Neural progenitor cell (in vitro differentiated cells): ENCODE measurements around the gene PPP4C. TPM values are rescaled to one million over a fixed set of nuclear protein-coding genes. Genes with fewer than 3 reads are reported as not detected.
A peak's percentile ranks its signal among the peaks of the same experiment; 100 is the strongest.

Experiments used
- DNase-seq: peaks from one replicate; pipeline ENCODE4 v3.0.0-alpha.2; 2016; ENCODE audit warnings: low spot score
- H2AFZ ChIP-seq: fragments of 200-600 bp; sonication (generic); replicated peaks from 2 replicates; pipeline ENCODE4 v1.6.1; 2016; ENCODE audit warnings: antibody characterized with exemption
- H3F3A ChIP-seq: fragments of 200-600 bp; sonication (generic); 2 replicates; pipeline ENCODE4 v1.6.1; 2016; ENCODE audit warnings: antibody characterized with exemption, low read depth
- H3K27ac ChIP-seq: fragments of 200-600 bp; sonication (generic); 2 replicates; pipeline ENCODE4 v1.5.1; 2016; ENCODE audit warnings: mild to moderate bottlenecking
- H3K27me3 ChIP-seq: fragments of 200-600 bp; sonication (generic); 2 replicates; pipeline ENCODE4 v1.6.1; 2016; ENCODE audit warnings: mild to moderate bottlenecking, moderate library complexity
- H3K36me3 ChIP-seq: fragments of 200-600 bp; sonication (generic); 2 replicates; pipeline ENCODE4 v1.5.1; 2016
- H3K4me1 ChIP-seq: fragments of 200-600 bp; sonication (generic); 2 replicates; pipeline ENCODE4 v1.6.1; 2016; ENCODE audit warnings: mixed run types
- H3K4me2 ChIP-seq: fragments of 200-600 bp; sonication (generic); 2 replicates; pipeline ENCODE4 v1.6.1; 2016
- H3K4me3 ChIP-seq: fragments of 200-600 bp; sonication (generic); 2 replicates; pipeline ENCODE4 v1.5.1; 2016
- H3K79me2 ChIP-seq: fragments of 200-600 bp; sonication (generic); 2 replicates; pipeline ENCODE4 v1.6.1; 2016; ENCODE audit warnings: low read depth
- H3K9ac ChIP-seq: fragments of 200-600 bp; sonication (generic); 2 replicates; pipeline ENCODE4 v1.6.1; 2016
- H3K9me3 ChIP-seq: fragments of 200-600 bp; sonication (generic); 2 replicates; pipeline ENCODE4 v1.5.1; 2016; ENCODE audit warnings: low read depth
- H4K20me1 ChIP-seq: fragments of 200-600 bp; sonication (generic); 2 replicates; pipeline ENCODE4 v1.6.1; 2016; ENCODE audit warnings: low read depth
- H3K27ac Mint-ChIP-seq: 3 replicates; pipeline ENCODE4 v1.8.0; 2021; ENCODE audit warnings: mixed read lengths
- H3K27me3 Mint-ChIP-seq: 2 replicates; pipeline ENCODE4 v1.8.0; 2022; ENCODE audit warnings: low read depth, mild to moderate bottlenecking, inconsistent platforms, moderate library complexity, mixed read lengths; ENCODE audit not compliant: insufficient read depth
- H3K36me3 Mint-ChIP-seq: 3 replicates; pipeline ENCODE4 v1.8.0; 2021; ENCODE audit warnings: mixed read lengths
- H3K4me1 Mint-ChIP-seq: 3 replicates; pipeline ENCODE4 v1.8.0; 2021; ENCODE audit warnings: mixed read lengths
- H3K4me3 Mint-ChIP-seq: 3 replicates; pipeline ENCODE4 v1.8.0; 2021; ENCODE audit warnings: mild to moderate bottlenecking, moderate library complexity, mixed read lengths
- H3K9me3 Mint-ChIP-seq: 3 replicates; pipeline ENCODE4 v1.8.0; 2020; ENCODE audit warnings: mixed read lengths
- CTCF ChIP-seq: fragments of 200-600 bp; sonication (generic); IDR thresholded peaks from 2 replicates; pipeline ENCODE4 v1.5.1; 2017; ENCODE audit warnings: antibody characterized with exemption, mild to moderate bottlenecking
- EZH2 ChIP-seq: fragments of 200-600 bp; sonication (generic); IDR thresholded peaks from 2 replicates; pipeline ENCODE4 v1.6.1; 2017; ENCODE audit warnings: antibody characterized with exemption, mild to moderate bottlenecking, moderate library complexity
- EZH2phosphoT487 ChIP-seq: fragments of 200-600 bp; sonication (generic); IDR thresholded peaks from 2 replicates; pipeline ENCODE4 v1.6.1; 2017; ENCODE audit warnings: antibody characterized with exemption
- total RNA-seq: library from RNA; depleted of rRNA; stranded (reverse); fragments of >200 nt; gene quantifications from 2 replicates; pipeline ENCODE4 v1.2.3, GENCODE V29; 2015; ENCODE audit warnings: low replicate concordance

PPP4C gene
- total RNA-seq, 1 donor from 2014 or later, result 93.3 TPM

GRCh38 chr16:30065102-30065942, 10.5 kb upstream of the PPP4C start, which contains the start of gene ALDOA:
Gene ALDOA, plus strand, starts transcription at chr16:30065760. Its CDS starts 1,138 bp downstream, at chr16:30066898.
- peak within 1 kb of the TSS; percentile 72 for H3K27ac Mint-ChIP-seq
- H3K9me3 Mint-ChIP-seq, result no peaks in the 10 kb centered on the region
- peaks cover 47% of the 10 kb centered on the region for H4K20me1 ChIP-seq
- peak within 1 kb of the TSS; percentile 90 for H3K27ac ChIP-seq
- no peaks in the 10 kb centered on the region for H3K27me3 ChIP-seq
- H3K4me1 Mint-ChIP-seq, result peaks cover 49% of the 10 kb centered on the region
- H3K79me2 ChIP-seq, result peaks cover 65% of the 10 kb centered on the region
- H3K27me3 Mint-ChIP-seq, result peaks cover 4% of the 10 kb centered on the region
- peak within 1 kb of the TSS; percentile 92 for H3K4me3 ChIP-seq
- H3K4me1 ChIP-seq, result peaks cover 34% of the 10 kb centered on the region
- peak within 1 kb of the TSS; percentile 96 for H3K4me3 Mint-ChIP-seq
- DNase-seq, result peak; percentile 98
- H3K36me3 ChIP-seq, result peaks cover 13% of the 10 kb centered on the region
- no peaks in the 10 kb centered on the region for H3K9me3 ChIP-seq
- H3K9ac ChIP-seq, result peak within 1 kb of the TSS; percentile 64
- peak within 1 kb of the TSS; percentile 17 for H2AFZ ChIP-seq
- H3K4me2 ChIP-seq, result peak within 1 kb of the TSS; percentile 86
- H3K36me3 Mint-ChIP-seq, result peaks cover 29% of the 10 kb centered on the region
- TF ChIP-seq EZH2phosphoT487 (no peak), CTCF (no peak), EZH2 (no peak)
- H3F3A ChIP-seq, result peaks cover 51% of the 10 kb centered on the region

GRCh38 chr16:30065943-30066760, 9.6 kb upstream of the PPP4C start:
- Mint-ChIP-seq H3K4me1 (peaks cover 44% of the 10 kb centered on the region), H3K27me3 (peaks cover 4% of the 10 kb centered on the region), H3K36me3 (peaks cover 29% of the 10 kb centered on the region), H3K9me3 (no peaks in the 10 kb centered on the region), H3K27ac (peak overlapping the region; percentile 72), H3K4me3 (peak overlapping the region; percentile 96)
- H3K4me2 ChIP-seq, result peak overlapping the region; percentile 86
- peak; percentile 58 for DNase-seq
- no peak for TF ChIP-seq EZH2phosphoT487
- TF ChIP-seq CTCF, result no peak
- no peak for TF ChIP-seq EZH2
- peaks cover 13% of the 10 kb centered on the region for H3K36me3 ChIP-seq
- H3K4me3 ChIP-seq, result peak overlapping the region; percentile 92
- peaks cover 28% of the 10 kb centered on the region for H3K4me1 ChIP-seq
- no peak overlapping the region for H3K27ac ChIP-seq
- H3K79me2 ChIP-seq, result peaks cover 65% of the 10 kb centered on the region
- H3K27me3 ChIP-seq, result no peaks in the 10 kb centered on the region
- H2AFZ ChIP-seq, result no peak overlapping the region
- peaks cover 48% of the 10 kb centered on the region for H4K20me1 ChIP-seq
- no peaks in the 10 kb centered on the region for H3K9me3 ChIP-seq
- peak overlapping the region; percentile 64 for H3K9ac ChIP-seq
- peaks cover 56% of the 10 kb centered on the region for H3F3A ChIP-seq

- Histone ChIP-seq H3K4me2 (peak overlapping the region; percentile 86), H3K9ac (peak overlapping the region; percentile 64), H3K4me1 (peaks cover 27% of the 10 kb centered on the region), H3K9me3 (no peaks in the 10 kb centered on the region), H3F3A (peaks cover 63% of the 10 kb centered on the region), H3K79me2 (peaks cover 65% of the 10 kb centered on the region), H3K27me3 (no peaks in the 10 kb centered on the region), H3K4me3 (peak overlapping the region; percentile 92), H2AFZ (no peak overlapping the region), H3K27ac (no peak overlapping the region), H3K36me3 (peaks cover 13% of the 10 kb centered on the region), H4K20me1 (peaks cover 54% of the 10 kb centered on the region)
- no peak for DNase-seq
- Mint-ChIP-seq H3K36me3 (peaks cover 34% of the 10 kb centered on the region), H3K27ac (no peak overlapping the region), H3K4me3 (peak overlapping the region; percentile 96), H3K27me3 (peaks cover 4% of the 10 kb centered on the region), H3K4me1 (peaks cover 43% of the 10 kb centered on the region), H3K9me3 (no peaks in the 10 kb centered on the region)
- TF ChIP-seq EZH2phosphoT487 (no peak), EZH2 (no peak), CTCF (no peak)
These were observed 8.8 kb upstream of the PPP4C start for GRCh38 chr16:30066761-30067583.
